Activated T-cell treated with anti-CD3 and anti-CD28 coated beads for 24 hours (primary cell): Measurements from ENCODE around the gene HOXA3.

ENCODE experiments used
- DNase-seq: peaks from one replicate; pipeline ENCODE4 v3.0.0-alpha.2; 2020; ENCODE audit warnings: low read depth

HOXA3 gene

DNA sequence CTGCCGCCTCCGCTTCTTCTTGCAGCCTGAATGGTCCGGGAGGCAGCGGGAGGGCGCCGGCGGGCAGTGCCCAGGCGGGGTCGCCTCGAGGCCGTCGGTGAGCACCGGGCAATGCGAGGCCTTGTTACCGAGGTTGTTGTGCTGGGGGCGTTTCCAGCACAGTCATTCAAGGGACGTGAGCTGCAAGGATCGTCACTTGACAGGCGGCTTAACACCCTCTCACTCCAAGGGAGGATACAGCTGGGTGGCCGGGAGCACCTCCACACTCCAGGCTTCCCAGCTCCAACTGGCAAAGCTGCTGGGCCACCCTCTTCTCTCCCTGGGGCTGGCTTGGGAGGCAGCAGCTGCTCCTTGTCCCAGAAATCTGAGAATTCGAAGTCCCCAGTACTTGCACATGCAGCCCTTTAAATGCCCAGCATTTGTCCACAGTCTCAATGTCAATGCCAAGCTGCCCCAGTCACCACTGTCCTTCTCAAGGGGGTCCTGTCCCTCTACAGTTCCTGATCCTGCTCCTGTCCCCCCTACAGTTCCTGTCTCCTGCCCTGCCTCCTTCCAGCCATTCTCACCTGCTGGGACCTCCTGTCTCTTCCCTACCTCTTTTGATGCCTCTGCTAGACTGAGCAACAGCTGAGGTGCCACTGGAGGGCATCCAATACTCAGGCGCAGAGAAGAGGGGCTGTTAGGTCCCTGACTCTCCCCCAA, 37.1 kb upstream of the HOXA3 start:
- no peak for DNase-seq

DNA sequence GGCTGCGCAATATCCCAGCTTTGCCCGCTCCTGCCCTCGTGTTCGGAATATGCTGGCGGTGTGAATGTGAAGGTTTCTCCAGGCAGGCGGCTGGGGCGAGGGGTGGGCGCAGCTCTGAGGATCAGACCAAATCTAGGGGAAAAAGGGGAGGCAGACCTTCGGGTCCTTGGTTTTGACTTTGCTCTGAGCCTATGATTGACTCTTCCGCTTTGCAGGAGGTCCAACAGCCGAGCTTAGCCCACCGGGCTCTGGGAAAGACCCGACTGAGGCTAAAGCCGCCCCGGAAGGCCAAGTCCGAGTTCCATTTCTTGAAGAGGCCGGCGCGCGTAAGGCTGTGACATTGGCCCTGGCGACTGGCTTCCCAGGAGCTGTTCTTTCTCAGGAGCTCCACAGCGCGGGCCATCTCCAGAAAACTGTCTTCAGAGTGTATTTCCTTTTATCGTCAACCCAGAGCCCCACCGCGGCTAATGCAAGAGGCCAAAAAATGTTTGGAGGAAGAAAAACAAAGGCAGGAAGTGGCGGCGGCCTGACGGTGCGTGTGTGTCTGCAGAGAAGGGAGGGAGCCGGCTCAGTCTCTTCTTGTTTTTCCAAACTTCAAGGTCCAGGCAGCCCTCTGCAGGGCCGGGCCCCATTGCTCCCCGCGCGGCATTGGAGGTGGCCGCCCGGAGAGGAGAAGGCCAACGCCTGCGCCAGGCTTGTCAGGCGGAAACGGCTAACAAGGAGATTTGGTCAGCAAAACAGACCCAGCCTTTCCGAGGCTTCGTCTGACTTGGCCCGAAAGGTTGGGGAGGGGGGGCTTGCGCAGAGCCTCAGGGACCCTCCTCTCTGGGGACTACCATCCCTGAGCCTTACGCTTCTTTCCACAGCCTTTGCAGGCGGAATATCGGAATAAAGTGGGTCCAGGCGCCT, 36.3 kb upstream of the HOXA3 start:
- no peak for DNase-seq

DNA sequence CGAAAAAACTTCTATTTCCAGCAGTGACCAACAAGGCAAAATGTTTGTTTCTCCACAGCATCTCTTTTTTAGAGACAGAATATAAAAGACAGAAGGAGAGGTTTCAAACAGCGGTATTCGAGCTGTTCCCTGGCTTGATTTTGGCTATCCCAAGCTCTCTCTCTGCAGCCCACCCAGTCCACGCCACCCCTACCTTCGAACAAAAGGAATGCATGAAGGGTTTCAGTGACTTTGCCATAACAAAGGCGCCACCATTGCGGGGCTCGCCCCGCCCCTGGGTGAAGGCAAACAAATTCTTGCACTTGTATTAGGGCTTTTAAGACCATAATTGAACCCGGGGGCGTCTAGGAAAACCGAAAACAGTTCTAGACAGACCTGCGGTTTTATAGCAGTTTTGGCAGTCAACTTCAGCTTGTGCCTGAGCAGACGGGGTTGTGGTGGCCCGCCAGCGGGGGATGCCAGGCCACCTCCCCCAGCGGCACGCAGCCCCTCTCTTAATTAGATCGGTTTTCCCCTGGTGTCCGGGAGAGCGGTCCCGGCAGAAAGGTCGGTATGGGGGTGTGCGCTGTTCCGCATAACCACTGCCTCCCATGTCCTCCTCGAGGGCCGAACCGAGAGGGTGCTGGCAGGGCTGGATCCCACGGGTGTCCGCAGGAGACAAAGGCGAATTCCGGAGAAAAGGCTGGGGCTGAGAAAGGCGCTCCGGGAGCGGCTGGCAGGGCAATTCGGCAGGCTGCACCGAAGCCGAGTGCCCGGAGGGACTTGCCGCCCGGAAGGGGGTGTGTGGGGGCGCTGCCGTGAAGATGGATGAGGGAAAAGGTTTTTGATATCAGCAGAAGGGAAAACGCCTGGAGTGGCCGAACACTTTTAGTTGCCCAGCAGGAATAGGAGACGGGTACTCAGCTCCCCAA, 35.3 kb upstream of the HOXA3 start:
- DNase-seq = no peak

DNA sequence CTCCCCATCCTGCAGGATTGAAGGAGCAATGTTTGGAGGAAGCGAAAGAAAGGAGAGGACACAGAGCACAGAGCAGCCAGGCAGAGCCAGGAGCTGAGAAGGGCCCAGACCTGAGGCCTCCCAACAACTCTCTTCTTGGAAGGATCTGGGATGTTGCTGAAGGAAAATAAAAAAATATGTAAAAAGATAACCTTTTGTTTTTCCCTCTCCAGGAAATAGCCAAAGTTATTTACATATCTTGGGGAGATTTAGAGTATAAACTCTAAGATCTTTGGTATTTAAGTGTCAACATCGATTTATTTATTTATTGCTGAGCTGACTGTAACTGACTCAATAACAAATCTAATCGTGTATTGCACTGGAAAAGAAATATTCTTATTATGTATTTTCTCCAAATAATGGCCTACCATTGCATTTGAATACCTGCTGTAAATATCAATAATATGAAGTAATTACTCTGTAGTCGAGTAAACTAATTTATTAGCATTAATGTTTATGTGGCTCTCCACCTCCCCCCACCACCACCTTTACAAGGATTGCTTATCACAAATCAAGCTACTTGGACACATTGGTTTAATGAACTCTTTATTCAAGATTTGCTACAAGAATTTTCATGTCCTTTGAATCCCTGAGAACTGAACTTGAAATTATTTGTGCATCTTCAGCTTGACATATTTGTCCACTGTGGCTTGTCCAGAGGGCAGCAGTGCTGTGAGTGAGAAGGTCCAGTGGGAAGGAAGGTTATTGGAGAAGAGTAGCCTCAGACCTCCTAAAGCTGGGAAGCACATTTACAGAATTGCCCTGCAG, 34.5 kb upstream of the HOXA3 start:
- DNase-seq = no peak

DNA sequence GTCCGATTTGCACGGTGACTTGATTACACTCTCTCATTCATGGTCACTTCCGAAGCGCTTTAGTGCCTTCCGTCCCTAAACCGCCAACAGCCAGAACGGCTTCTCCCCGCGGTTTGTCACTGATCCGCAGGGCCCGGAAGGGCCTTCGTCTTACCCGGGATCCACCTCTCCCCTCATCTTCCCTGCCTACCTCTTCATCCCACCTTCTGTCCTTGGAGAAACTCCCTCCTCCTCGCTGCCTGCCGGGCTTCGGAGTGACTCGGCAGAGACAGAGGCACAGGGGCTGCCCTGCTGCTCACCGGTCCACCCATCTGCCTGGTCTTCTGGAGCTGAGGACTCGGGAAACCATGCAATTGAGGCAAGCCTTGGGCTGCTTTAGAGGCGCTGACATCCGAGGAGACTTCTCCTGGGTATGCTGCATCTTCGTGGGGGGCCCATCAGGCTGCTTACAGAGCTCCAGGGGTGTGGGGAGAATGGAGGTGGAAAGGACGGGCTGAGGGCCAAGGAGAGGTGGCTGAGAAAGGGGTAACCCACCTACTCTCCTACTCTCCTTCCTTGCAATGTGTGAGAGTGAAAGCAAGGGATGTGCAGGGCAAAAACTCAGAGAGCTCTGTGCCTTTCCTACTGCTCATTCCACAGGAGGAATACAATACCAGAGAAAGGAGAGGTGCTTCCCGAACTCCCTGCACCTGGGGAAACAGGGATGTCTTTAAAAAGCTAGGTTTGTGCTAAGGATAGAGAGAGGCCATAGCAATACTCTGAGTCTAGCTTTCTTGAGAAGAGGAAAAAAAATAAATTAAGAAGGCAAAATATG, 33.7 kb upstream of the HOXA3 start:
- DNase-seq = no peak

DNA sequence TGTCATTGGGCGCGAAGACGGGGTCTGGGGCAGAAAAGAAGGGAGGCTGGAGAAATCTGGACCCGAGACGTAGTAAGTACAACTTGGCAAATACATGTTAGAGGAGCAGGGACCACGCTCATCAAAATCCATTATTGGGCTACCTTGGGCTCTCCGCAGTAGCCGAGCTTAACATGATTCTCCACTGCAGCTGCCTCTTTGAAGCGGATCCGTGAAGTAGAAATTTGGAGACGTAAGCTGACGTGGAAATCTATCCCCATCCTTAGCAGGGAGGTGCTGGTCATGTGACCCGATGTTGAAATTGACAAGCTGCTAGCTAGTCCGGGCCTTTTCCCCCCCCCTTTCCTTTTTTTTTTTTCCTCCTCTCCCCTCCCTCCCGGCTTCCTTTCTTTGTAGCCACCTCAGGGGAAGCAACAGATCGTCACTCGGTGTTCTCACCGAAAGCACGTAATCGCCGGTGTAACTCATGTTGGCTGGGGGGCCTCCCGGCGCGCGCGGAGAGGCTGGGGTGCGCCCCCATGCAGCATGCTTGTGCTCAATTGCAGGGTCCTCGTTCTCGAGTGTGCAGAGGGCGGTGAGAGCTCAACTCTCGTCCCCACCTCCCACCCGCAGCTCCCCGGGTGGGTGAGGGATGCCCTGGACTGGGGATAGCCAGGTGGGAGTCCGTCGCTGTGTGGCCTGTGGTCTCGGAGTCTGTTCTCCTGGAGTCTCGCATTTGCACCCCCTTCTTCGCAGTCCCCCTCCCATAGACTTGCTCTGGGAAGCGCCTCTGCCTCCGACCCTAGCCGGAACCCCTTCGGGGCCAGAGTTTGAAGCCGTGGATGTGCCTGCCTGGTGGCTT, 32.9 kb upstream of the HOXA3 start, which contains the start of gene HOXA11:
HOXA11 (minus strand) TSS at position 220 of the 841 bp plus-strand sequence; CDS start at position 132, 88 bp downstream.
- DNase-seq = no peak

DNA sequence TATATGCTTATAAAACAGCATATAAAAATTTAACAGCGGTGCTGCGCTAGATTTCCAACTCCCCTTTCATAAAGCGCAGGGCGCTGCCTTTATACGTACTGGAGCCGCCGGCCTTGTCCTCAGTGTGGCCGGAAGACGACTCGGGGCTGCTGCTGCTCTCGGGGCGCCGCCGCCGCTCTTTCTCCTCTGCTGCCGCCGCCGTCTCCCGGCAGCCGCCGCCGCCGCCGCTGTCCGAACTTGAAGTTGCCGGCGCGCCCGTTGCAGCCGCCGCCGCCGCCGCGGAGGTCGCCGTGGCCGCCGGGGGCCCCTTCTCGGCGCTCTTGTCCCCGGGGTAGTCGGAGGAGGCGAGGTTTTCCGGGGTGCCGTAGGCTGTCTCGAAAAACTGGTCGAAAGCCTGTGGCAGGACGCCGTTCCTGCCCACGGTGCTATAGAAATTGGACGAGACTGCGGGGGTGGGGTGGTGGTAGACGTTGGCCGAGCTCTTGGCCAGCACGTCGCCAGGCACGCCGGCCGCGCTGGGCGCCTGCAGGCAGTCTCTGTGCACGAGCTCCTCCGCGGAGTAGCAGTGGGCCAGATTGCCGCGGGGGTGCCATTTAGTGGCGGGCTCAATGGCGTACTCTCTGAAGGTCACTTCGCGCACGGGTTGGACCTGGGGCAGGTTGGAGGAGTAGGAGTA, 32.1 kb upstream of the HOXA3 start:
- DNase-seq = no peak

DNA sequence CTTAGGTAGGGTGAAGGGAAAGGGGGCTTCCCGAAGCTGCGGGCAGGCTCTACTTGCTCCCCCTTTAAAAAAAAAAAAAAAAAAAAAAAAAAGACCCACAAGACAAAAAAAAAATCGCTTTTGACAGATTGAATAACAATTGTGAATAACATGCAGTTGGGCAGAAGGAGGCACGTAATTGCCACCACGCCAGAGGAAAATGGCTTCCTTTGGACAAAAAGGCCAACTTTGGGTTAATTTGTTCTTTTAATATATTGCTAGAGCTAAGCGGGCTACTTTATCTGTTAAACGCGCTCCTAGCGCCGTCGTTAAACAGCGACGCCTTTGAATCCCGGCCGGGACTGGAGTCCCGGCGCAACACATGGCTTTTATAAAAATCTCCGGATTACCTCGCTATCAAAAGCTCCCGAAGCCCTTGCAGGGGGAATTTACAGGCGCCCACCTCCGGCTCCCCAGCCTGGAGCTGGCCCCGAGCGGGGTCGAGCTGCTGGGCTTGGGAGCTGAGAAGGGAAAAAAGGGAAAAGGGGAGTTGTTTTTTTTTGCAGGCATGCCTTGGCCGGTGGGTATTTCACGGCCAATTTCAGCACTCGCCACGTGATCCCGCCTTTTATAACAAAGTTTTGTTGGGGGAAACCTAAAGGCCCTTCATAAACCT, 31.4 kb upstream of the HOXA3 start:
- DNase-seq = no peak

DNA sequence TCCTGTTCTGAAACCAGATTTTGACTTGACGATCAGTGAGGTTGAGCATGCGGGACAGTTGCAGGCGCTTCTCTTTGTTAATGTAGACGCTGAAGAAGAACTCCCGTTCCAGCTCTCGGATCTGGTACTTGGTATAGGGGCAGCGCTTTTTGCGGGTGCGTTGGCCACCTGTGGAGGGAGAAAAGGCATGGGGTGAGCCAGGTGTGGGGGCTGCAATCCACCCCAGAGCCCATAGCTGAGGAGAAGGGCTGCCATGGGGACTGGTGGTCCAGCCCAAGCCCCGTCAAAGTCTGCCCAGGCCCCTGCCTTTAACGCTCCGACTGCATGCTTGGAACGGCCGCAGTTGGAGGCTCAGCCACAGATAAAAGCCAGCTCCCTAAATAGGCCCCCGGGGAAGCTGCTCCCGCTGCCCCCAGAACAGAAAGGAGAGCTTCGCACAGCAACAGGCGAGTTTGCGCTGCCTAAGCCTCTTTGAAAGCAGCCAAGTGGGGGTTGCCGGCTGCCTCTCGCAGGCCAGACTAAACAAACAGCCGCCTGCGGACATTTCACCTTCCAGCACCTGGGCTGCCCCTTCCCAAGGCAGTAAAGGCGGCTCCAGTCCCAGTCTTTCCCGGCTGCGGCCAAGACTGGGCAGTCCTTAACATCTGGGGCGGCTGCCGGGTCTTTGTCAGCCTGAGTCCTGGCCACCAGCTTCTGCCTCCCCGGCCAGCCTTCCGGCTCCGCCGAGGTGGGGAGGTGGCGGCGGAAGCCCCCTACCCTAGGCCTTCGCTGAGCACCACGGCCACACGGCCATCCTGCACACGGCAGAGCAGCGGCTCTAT, 30.7 kb upstream of the HOXA3 start:
- DNase-seq = no peak

DNA sequence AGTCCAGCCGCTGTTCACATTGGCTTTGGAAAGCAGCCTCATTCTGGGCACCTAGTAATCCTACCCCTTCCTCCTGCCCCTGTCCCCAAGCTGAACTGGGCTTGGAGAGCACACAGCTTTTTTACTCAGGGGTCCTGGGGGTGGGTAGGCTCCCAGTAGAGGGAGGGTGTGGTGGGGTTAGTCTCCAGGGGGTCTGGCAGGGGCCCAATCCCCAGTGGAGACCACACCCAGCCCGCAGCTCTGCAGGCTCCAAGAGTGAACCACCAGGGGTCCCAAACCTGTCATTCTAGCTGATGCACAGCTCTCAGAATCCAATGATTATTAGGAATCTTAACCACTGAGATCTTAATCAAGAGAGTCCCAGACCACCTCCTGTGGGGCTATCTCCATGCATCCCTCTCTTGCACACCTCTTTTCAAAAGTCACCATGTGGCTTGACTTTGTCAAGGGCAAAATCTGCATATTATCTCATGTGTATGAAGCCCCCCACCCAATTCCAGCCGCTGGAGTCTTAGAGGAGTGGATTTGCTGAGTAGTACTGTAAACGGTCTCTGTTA, 30.0 kb upstream of the HOXA3 start:
- DNase-seq = no peak

DNA sequence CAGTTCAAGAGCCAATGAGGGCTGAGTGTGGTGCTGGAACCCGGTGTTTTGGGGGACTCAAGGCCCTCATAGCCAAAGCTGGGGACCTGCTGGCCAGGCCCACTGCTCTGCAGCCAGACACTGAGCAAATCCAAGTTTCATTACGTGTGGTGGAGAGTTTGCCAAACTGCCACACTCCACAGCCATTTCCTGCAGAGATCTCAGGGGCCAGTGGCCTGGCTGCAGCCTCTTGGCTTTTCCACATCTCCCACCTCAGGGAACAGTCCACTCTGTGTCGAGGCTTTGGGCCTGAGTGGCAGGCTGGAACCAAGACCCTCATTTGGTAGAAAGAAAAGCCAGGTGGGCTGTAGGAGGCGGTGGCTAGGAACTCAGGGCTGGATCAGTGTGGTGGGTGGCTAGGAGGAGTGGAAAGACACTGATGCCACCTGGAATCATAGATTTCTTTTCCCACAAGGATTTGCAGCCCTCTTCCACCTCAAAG, 29.5 kb upstream of the HOXA3 start:
- DNase-seq = no peak

DNA sequence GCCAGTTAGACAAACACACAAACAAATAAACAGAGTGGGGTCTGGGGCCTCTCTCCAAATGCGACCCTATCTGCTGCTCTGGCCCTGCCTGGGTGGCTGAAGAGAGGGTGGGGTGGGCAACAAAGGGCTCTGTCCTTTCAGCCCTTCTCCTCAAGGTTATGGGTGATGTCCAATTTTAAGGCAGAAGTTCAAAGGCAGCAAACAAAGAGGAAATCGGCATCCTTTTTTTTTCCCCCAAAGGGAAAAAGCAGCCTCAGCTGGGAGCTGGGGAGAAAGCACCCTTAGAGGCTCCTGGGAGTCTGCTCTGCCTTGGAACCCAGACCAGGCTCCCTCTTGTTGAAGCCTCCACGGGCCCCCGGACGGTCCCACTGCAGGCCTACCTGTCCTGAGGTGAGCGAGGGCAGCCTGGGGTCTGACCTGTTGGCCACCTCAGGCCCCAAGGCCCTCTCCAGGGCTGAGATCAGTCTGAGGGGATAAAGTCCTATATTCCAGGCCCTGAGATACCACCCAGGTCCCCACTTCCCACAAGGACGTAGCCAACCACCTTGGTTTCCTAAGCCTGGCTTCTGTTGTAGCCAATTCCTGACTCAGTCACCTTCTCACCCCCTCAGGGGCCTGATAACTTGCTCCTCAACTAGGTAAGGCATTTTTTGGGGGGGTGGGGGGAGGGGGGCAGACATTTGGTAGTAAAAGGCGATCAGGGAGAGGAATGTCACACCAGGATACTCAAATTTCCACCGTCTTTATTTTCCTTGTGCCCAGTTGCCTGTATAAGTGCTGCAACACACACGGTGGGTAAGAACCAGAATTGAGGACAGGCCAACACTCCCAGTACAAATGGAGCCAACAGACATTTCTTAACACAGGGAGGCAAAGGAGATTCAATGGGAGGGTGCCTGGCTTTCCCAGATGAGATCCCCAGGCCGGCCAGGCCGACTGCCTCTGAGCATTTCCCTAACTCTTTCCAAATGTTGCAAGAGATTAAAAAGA, 28.3 kb upstream of the HOXA3 start:
- DNase-seq = no peak

DNA sequence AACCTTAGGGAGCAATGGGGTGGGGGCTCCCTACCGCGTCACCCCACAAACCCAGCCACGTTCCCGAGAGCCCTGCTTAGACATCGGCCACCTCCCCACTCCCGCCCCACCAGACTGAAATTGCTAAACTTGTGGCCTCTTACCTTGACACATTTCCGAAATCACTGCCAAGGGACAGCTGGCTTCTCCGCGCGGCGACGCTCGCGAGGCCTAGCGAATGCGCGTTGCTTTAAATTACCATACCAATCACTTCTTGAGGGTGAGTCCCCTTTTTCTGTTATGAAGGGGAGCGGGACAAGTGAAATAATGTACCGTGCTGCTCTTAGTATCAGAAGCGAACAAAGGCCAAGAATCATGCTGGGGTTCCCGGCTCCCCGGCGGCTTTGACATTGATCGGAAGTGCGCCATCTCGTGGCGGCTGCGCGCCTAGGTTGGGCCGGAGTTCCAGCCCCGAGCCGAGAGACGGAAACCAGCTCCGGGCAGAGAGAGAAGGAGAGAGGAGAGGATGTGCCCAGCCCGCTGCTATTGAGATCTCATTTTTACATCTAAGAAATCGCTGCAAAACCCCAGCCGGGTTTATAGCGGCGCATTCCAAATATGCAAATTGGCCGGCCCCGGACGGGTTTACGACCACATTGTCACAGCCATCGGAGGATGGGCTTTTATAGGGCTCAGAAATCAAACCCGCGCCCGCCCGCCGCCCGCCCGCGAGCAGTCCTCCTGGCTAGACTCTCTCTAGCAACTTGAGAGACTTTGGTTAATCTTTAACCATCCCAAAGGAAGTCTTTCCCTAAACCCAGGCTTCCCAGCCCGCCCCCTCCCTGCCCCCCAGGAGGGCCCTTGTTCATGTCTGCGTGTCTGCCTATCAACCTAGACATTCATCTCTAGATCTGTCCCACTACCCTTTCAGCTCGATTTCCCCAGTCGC, 27.4 kb upstream of the HOXA3 start:
- peak; percentile 52 for DNase-seq

DNA sequence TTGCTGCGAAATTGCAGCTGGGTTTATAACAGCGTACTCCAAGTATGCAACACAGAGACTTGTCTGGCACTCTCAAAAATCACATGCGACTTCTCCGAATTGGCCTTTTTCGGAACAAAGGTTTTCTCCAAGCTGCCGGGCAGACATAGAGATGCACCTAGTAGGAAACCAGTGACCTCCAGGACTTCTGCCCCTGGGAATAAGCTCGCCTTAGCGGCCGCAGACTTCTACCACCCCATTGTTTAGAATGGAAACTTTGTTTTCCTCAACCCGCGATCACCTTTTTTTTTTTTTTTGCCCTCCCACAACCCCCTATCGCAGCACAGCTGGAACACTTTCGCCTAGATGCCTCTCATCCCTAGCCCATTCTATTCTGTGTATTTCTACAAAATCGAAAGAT, 26.6 kb upstream of the HOXA3 start:
- DNase-seq = no peak

DNA sequence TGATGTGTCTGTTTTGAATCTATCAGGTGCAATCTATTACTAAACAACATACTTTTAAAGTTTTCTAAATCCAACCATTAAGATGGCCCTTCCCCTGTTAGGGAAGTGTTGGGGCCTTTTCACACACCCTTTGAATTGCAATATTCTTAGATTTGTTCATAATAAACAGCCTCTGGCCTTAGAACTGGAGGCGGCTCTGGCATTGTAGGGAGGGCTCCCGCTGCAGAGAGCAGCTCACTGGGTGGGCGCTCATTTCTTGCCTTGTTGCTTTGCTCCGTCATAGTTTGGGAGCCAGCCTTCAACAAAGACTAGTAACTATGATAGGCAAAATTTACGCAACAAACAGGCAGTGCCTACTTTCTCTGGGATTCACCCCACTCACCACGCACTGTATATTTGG, 26.0 kb upstream of the HOXA3 start:
- no peak for DNase-seq
